ENCODE data around the gene MATN1.

MATN1 gene

DNA sequence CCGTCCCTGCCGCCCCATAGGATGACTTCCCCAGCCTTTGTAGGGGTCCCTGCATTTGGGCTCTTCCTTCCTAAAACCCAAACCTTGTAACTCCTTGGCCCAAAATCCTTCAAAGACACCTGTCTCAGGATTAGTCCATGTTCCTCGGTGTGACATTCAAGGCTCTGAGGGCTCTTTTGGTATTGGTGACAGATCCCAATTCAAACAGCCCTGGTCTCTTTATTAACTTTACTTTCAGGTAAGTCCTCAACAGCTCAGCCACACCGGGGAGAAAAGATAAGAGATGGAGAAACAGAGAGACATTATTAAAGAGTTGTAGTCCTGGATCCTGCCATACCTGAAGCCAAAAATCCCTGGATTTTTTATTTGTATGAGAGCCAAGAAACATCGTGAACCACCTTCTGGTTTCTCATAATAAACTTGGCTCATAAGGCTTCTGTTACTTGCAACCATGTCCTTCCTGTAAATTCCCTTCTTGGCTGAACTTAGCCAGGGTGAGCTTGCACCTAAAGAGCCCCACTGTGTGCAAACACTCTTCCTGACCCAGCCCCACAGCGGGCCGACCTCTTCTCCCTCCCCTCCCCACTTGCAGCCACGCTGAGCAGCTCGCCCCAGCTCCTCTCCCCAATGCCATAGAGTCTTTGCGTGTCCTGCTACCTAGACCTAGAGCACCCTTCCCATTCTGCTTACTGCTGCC, 7.9 kb upstream of the MATN1 start:
- no peak for DNase-seq (ENCODE audit: low read depth)

DNA sequence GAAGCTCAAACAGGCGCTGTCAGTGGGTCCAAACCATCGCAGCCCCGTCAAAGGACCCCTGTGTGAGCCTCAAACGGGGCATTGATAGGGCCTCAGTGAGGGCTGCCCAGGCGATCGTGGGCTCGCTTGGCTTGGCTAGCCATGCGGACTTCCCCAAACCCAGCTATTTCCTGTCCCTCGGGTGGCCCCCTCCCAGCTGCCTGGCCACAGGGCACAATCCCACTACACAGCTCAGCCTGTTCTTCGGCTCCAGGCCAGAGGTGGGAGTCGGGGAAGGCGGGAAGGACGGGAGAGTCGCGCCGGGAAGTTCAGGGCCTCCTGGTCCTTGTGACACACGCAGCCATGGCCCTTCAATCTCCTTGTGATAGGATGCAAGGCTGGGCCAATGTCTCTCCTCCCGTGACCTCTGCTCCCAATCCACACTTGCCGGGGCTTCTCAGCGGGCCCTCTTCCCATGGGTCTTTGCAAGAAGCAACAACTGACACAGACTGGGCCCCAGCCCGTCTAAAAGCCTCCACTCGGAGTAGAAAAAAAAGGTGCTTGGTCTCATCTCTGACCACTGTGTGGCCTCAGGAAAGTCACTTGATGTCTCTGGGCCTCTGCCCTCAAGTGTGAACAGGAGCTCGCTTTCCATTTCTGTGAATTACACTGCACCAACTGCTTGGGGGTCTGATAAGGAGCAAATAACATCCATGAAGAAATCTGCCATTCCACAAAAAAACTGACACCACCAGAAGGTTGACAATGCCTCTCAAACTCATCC, 7.1 kb upstream of the MATN1 start:
- DNase-seq (ENCODE audit: low read depth), result no peak

DNA sequence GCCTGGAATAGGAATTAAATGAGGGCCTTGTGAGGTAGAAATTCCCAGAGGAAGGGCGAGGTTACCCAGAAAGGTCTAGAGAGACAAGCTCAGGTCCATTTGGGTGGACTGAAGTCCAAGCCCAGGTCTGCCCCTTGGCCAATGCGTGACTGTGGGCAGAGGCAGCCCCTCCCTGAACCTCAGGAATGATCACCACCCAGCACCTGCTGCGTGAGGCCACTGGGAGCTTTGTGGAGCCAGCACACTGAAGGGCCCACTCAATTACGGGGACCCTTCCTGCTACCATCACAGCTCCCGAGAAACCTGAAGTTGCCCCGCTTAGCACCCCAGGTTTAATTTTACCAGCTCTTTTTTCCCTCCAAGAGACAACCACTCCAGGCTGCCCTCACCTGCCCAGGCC, 6.5 kb upstream of the MATN1 start:
- DNase-seq (ENCODE audit: low read depth), result no peak

DNA sequence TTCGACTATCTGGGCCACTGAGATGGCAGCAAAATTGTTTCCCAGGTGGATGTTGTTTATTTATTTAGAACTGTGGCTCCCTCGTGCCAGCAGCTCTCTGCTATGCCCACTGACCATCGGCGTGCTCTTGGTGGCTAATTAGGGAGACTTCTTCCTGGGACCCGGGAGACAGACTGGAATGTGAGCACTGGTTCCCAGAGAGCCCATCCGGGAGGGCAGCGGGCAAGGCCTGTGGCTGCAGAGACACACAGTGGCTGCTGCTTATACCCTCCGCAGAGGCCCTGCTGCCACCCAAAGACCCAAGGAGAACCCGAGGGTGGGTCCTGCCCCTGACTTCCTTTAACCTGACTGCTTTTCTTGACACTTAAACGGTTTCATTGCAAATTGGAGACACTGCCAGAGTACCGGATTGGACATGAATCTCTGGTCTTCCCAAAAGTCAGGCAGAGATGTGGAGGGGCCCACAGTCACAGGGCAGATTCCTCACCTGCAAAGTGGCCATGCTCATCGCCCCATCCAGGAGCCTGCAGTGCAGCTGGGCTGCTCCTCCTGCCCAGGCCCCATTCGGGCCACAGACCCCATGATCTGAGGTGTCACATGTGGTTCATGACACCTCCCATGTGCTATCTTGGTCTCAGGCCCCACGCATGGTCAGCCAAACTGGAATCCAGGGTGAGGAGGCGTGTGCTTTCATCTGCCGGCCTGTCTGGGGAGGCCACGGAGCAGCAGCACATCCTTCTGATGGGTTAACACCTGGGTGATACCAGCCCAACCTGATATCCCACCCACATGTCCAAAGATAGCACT, 5.7 kb upstream of the MATN1 start:
- no peak for DNase-seq (ENCODE audit: low read depth)

DNA sequence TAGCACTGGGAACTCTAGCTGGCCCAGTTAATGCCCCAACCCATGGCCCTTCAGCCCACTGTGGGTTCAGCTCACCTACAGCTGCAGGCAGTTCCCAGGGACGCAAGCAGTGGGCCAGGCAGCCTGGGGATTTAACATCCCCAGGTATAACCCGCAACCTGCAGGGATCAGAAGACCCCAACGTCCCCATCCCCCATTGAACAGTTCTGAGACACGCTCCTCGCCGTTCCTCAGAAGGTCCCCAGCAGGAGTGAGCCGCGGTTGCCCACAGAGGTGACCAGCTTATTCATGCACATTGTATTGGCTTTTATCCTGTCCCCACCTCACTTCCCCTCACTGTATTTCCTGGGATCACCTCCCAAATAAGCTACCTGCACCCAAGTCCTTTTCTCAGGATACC, 5.0 kb upstream of the MATN1 start:
- no peak for DNase-seq (ENCODE audit: low read depth)

DNA sequence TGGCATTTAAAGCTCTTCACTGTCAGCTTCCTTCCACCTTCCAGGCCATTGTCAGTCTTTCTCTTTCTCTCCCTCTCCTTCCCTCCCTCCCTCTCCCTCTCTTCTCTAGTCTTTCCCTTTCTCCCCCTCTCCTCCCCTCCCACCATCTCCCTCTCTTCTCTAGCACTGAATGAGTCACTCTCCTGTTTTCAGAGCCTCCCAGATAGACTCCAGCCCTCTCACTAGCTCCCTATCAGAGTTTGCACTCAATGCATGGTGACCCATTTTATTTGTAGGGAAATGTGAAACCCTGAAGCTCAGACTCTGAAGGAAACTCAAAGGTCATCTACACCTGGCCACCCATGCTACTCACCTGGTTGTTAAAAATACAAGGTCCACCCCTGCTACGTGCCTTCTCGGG, 4.4 kb upstream of the MATN1 start:
- DNase-seq (ENCODE audit: low read depth), result no peak

DNA sequence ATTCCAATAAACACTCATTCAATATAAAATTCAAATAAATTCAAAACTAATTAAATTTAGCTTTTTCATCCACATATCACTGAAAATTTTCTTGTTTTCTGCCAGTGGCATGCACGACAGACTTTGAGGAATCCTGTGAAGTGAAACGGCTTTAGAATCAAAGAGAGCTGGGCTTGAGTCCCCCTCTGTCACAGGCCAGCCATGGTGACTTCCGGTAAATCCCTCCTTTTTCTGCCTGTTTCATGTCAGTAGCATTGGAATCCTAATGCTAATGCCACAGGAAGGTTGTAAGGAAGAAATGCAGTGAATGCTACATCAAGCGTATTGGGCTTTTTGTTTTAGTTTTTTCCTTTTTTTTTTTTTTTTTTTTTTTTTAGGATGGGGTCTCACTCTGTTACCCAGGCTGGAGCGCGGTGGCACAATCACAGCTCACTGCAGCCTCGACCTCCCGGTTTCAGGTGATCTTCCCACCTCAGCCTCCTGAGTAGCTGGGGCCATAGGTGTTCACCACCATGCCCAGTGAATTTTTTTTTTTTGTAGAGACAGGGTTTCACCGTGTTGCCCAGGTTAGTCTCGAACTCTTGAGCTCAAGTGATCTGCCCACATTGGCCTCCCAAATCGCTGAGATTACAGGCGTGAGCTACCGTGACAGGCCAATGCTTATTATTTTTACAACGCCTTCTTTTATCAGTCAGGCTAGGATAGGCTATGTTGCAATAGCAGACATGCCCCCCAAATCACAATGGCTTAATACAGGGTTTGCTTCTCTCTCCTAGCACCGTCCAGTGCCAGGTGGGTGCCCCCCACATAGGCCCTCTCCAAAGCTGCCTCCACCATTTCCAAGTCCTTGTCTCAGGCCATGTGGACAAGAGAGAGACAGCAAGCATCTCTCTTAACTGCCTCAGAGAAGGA, 3.6 kb upstream of the MATN1 start:
- DNase-seq (ENCODE audit: low read depth), result no peak

DNA sequence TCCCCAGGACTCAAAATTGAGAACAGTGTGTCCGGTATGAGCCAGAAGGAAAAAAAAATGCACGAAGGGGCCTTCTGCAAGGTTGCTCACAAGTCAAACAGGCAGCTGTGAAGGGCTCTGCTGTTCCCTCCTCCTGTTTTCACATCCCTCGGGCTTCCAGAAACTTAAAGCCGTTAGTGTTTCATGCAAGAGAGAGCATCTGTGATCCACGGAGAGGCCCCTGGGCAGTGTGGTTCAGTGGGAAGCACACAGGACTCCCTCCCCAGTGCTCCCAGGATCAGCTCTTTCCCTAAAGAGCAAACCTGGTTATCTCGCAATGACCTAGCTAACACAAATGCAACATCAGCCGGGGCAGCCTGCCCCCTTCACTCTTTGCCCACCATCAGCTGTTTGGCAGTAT, 2.9 kb upstream of the MATN1 start:
- no peak for DNase-seq (ENCODE audit: low read depth)

DNA sequence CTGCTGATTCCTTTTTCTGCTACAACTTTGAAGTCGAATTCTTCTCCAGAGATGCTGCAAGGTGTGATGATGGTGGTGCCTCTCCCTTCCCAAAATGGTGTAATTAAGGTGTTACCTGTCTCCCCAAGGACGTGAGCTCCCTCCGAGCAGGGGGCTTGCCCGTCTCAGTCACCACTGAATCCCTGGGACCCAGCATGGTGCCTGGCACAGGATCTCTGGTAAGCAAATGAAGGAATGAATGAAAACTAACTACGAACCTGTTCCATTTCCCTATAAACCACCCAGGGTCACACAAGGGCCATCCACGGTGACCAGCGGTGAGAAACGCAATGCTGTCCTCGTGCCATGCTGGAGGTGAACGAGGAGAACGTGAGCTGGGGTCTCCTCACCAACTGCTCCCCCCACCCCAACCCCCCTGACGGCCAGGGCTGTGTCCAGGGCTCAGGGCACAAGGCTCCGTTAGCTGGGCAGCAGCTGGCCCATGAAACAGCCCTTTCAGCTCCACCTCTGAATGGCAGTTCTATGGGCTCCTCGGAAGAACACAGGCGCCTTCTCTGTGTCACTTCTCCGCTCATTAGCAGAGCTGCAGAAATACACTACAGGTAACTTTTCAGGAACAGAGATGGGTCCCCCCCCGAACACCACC, 2.2 kb upstream of the MATN1 start:
- no peak for DNase-seq (ENCODE audit: low read depth)

DNA sequence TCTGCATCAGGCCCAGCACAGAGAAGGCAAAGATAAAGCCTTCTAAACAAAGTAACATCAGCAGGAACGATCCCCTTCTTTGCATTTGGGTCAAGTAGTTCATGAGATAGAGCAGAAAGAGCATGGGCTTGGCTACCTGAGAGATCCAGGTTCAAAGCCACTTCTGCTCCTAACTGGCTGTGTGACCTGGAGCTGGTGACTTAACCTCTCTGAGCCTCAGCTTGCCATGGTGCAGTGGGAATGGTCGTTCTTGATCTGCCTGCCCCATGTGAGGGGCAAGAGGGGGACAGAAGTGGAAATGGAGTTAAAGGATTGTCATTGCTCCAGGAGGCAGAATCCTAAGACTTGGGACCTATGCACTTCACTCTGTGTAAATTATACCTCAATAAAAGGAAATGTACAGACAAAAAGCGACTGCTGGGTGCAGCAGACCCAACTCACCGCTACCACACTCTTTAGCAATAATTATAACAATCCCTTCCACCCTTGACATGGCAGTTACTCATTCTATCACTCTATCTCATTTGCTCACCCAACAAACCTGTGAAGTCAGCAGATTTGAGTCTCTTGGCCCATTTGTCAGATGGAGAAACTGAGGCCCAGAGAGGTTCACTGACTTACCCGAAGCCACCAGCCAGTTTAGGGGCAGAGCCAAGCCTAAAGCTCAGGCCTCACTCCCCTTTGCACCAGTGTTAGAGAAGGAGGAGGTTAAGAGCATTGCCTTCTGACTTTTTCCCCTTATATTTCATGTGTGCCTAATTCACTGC, 1.5 kb upstream of the MATN1 start:
- no peak for DNase-seq (ENCODE audit: low read depth)

DNA sequence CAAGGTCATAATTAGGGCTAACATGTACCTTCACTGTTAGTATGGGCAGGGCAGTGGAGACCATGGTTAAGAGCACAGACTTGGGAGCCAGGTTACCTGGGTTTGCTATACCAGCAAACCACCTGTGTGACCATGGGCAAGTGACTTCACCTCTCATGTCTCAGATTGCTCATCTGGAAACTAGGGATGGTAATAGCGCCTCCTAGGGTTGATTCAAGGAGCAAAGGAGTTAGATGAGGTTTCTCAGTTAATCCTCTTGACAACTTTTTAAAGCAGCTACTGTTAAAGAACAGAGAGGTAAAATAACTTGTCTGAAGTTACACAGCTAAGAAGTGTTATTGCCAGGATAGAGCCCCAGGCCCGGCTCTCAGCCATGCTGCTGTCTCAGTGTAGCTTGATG, 790 bp upstream of the MATN1 start:
- no peak for DNase-seq (ENCODE audit: low read depth)

DNA sequence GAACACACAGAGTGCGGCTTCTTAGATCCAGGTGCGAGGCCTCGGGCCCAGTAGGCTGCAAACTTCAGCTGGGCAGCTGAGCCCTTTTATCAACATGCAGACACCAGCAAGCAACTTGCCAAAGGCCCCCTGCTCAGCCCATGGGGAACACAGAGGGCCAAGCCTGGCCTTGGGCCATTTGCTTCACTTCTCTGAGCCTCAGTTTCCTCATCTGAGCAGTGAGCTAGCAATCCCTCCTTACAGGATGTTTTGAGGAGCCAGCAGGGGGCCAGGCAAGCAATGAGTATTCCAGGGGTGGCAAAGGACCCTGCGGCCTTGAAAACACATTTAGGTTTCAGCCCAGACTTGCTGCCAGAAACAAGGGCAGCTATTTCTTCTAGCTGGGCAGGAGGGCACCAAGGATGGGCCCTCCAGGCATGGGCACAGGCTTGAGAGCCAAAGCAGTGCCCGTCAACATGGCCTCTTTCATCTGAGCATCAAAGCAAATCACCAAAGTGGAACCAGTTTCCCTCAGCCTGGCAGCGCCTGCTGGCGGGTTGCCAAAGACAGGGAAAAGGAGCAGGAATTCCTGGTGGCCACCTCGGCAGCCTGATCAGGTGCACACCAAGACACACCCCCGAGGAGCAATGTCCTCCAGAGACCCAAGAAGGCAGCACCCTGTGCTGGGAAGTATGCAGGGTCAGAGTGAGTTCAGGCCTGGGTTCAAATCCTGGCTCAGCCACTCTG, 1.4 kb downstream of the MATN1 start:
- no peak for DNase-seq (ENCODE audit: low read depth)

DNA sequence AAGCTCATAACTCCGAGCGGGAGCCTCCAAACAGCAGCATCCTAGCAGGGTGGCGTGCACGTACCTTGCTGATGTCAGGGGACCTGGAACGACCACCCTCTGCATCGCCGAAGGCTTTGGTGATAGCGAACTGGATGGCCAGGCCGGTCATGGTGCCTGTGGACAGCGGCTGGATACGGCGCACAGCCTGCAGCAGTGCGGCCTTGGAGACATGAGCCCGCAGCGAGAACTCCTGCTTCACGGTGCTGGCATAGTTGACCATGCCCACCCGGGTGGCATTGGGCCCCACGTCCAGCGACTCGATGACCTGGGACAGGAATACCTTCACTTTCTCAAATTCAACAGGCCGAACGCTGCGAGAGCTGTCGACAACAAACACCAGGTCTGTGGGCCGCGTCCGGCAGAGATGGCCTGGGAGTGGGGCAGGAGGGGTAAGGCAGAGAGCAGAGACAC, 2.0 kb downstream of the MATN1 start:
- DNase-seq (ENCODE audit: low read depth), result no peak

DNA sequence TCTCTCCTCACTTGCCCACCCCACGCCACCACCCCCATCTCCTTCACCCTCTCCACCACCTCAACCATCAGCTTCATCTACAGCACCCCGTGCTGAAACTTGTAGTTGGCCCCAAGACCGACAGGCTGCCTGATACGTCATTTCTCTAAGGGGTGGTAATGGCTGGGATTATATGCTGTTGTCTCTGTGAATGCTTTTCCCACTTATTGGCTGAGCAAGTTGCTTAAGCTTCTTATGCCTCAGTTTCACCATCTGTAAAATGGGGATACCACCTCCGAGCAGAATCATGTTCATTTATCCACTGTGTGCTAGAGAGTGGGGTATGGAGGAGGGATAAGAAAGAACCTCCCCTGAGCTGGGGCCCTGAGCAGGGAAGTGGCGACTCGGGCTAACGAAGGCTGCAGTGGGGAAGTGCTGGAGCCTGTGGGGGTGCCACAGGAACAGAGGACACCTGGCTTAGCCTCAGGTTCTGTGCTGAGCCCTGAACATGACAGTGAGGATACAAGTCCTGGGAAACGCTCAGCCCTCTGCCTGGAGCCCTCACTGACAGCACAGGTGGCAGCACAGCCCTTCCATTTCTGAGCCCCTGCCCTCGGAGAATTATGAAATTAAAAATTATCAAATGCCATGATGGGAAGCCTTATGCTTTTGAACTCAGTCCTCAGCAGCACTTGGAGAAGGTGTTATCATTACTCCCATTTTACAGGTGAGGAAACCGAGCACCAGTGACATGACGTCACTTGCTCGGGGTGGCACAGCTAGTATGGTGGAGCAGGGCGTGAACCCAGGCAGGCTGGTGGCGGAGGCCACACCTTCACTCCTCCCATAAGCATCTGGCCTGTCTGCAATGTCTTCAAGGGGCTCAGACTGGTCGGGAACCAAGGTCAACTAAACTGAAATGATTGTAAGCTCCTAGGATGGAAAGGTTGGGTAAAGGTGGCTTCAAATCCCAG, 2.8 kb downstream of the MATN1 start:
- no peak for DNase-seq (ENCODE audit: low read depth)

DNA sequence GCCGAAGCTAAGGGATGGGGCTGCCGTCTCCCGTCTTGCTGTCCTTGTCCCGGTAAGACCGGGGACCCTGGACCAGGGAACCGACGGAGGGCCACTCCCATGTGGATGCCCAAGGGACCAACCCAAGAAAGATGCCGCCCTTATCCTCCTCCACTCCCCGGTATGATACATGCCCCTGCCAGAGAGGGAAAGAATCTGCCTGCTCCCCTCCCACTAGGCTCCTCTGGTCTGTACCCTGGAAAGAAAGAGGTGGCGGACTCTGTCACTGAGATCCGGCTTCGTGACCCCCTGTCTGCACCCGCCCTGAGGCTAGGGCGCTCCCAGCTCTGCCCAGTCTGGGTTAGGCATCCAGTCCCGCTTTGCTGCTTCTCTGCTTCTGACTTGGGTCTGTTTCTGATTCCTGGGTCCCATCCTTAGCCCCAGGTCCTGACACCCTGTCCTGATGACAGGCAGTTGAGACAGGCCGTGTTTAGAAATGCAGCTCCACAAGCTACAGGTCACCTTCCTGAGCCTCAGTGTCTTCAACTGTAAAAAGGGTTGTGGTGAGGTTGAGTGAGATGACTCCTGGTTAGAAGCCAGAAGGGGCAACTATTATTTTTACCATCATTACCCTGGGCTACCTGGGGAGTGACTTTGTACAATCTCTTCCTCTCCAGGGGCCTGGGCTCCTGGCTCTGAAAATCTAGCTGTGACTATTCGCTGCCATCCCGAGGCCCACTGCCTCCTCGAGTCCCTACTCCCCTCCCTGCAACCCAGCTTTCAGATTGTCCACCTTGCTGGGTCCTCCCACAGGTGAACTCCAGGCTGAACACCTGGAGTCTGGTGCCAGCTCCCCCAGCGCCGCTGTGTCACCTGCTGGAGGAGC, 3.7 kb downstream of the MATN1 start:
- DNase-seq (ENCODE audit: low read depth), result no peak

DNA sequence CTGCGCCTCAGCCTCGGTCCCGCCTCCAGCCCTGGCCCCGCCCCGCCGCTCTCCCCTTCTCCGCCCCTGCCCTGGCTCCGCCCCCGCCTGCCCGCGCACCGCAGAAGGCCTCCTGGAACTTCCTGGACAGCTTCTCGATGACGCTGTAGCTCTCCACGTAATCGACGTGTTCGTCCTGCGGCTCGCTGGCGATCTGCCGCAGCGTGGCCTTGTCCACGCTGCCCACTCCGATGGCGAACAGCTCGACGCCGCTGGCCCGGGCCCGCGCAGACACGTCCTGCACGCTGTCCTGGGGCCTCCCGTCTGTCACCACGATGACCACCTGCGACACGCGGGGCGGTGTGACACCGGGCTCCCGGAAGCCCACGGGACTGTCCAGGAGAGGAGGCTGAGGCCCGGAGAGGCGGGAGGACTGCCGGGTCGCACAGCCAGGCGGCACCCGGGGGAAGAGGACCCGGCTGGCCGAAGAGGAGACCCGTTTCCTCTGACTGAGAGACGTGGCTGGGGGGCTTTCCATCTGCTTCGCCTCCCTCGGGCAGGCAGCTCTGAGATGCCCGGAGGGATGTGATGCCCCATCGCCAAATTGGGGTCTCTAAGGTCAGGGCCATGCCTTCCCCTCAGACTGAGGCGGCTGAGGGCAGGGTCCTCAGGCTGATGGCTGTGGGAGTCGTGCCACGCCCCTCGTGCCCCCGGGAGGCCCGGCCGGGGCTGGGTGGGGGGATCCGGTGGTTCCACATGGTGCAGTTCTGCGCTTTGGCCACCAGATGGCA, 4.6 kb downstream of the MATN1 start:
- DNase-seq (ENCODE audit: low read depth), result peak; percentile 73

DNA sequence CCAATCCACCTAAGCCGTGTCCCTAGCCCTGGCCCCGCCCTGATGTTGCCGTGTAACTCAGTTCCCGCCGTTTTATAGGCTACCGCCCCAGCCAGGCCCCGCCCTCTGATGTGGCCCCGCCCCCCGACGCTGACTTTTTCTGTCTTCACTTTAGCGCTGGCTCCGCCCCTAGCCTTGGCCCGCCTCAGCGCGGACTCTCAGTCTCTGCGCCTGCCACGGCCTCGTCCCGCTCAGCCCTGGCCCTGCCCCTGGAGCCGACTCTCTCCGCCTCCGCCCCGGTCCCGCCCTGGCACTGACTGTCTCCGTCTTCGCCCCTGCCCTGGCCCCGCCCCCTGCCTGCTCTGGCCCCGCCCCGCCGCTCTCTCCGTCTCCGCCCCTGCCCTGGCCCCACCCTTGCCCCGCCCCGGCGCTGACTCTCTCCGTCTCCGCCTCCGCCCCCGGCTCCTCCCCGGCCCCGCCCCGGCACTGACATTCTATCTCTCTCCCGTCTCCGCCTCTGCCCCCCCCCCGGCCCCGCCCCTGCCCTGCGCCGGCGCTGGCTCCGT, 5.2 kb downstream of the MATN1 start:
- peak; percentile 98 for DNase-seq (ENCODE audit: low read depth)
